ENCODE data around the gene FBLN5. TPM values are rescaled to one million over a fixed set of nuclear protein-coding genes. Genes with fewer than 3 reads are reported as not detected.

FBLN5 gene
- total RNA-seq, 4 donors from 2014 or later = 20.3 to 44.3 (median 37.2) TPM

- Histone ChIP-seq H3K4me1 (peaks cover 8% of the 10 kb centered on the region), H3K4me3 (peak overlapping the region; percentile 77), H3K27ac (peak overlapping the region; percentile 84), H3K9me3 (no peaks in the 10 kb centered on the region), H3K36me3 (no peaks in the 10 kb centered on the region), H3K27me3 (no peaks in the 10 kb centered on the region)
- TF ChIP-seq POLR2AphosphoS5 (IDR thresholded peaks at IDR 0.05) = no peak
- WGBS = 3% methylated on average over 30 of the region's 84 CpGs
- peak; percentile 93 to 96 for DNase-seq (ENCODE audit: low spot score in 2 of 2)
These were observed 111.3 kb downstream of the FBLN5 start for GRCh38 chr14:91835920-91836843.

DNA sequence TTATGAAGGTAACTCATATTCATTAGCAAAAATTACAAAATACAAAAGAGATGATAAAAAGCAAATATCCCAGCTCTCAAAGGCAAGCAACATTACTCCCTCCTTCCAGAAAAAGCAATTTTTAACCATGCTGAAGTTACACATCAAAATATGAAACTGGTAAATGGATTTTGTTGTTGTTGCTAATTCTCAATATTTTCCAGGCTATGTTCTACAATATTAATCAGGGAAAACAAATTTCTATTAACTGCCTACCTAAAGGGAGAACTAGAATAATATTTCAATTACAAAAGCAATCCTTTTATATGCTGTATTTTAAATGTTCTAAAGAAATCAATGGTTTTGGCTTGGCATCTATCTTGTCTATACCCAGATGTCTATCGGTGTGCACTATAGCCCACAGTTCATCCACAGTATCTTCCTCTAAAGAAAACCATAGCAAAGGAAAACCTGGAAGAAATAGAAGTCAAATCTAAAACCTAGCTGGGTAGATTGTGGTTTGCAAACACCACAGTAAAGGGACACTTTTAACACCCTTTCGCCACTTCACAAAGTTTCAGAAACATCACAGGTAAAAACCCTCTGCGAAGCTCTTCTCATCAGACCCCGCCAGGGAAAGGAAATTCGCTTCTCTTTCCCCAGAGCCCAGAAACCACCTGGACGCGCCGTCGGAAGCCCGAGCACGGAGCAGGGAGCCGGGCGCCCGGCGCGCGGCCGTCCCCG is 112.1 kb downstream of the FBLN5 start:
- Histone ChIP-seq H3K27ac (peak overlapping the region; percentile 84), H3K9me3 (no peaks in the 10 kb centered on the region), H3K36me3 (no peaks in the 10 kb centered on the region), H3K27me3 (no peaks in the 10 kb centered on the region), H3K4me1 (peaks cover 8% of the 10 kb centered on the region), H3K4me3 (peak overlapping the region; percentile 77)
- no peak for DNase-seq (ENCODE audit: low spot score in 2 of 2)
- 21% methylated on average over 8 of the region's 19 CpGs for WGBS
- TF ChIP-seq CTCF (IDR thresholded peaks at IDR 0.05) = no peak

GRCh38 chr14:91834571-91834970 is 112.9 kb downstream of the FBLN5 start:
- Histone ChIP-seq H3K27me3 (no peaks in the 10 kb centered on the region), H3K4me3 (peak overlapping the region; percentile 77), H3K4me1 (peaks cover 10% of the 10 kb centered on the region), H3K9me3 (no peaks in the 10 kb centered on the region), H3K36me3 (no peaks in the 10 kb centered on the region), H3K27ac (no peak overlapping the region)
- 82% methylated on average over 2 of the region's 2 CpGs for WGBS
- no peak for DNase-seq (ENCODE audit: low spot score in 2 of 2)
- TF ChIP-seq EP300 (IDR thresholded peaks at IDR 0.05) = no peak
- TF ChIP-seq CTCF (IDR thresholded peaks at IDR 0.05) = no peak
- no peak for TF ChIP-seq POLR2A (IDR thresholded peaks at IDR 0.05)
- no peak for TF ChIP-seq POLR2AphosphoS5 (IDR thresholded peaks at IDR 0.05)

- H3K4me1 ChIP-seq = peaks cover 8% of the 10 kb centered on the region
These were observed 116.2 kb downstream of the FBLN5 start for GRCh38 chr14:91831337-91831736.

DNA sequence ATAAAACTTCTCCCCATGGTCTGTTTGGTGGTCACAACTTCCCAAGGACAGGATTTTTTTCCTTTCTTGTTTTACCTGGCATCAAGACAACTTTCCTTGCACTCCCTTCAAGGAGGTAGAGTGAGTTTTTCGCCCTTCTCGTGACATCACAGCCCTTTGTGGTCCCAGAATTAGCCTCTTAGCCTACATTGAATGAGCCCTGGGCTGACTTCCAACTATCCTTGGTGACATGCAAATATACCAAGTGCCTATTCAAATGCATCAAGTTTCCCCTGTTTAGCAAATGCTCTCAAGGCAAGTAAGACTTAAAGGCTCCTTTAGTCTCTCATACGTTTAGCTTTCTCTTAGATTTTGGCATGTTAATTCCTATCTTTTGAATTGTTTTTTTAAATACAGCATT is 116.7 kb downstream of the FBLN5 start:
- no peaks in the 10 kb centered on the region for H3K27me3 ChIP-seq
- WGBS = 46% methylated on average over 3 of the region's 3 CpGs
- no peak for TF ChIP-seq EP300 (IDR thresholded peaks at IDR 0.05)
- TF ChIP-seq POLR2AphosphoS5 (IDR thresholded peaks at IDR 0.05) = no peak
- TF ChIP-seq POLR2A (IDR thresholded peaks at IDR 0.05) = no peak
- TF ChIP-seq CTCF (IDR thresholded peaks at IDR 0.05) = no peak
- no peak overlapping the region for H3K27ac ChIP-seq
- H3K4me3 ChIP-seq = no peak overlapping the region
- no peaks in the 10 kb centered on the region for H3K9me3 ChIP-seq
- peaks cover 8% of the 10 kb centered on the region for H3K4me1 ChIP-seq
- DNase-seq (ENCODE audit: low spot score in 2 of 2) = no peak
- no peaks in the 10 kb centered on the region for H3K36me3 ChIP-seq

More at GRCh38 chr14:91831337-91831736, 116.2 kb downstream of the FBLN5 start:
- Histone ChIP-seq H3K27me3 (no peaks in the 10 kb centered on the region), H3K4me3 (no peak overlapping the region), H3K9me3 (no peaks in the 10 kb centered on the region), H3K27ac (no peak overlapping the region), H3K36me3 (no peaks in the 10 kb centered on the region)
- TF ChIP-seq EP300 (IDR thresholded peaks at IDR 0.05) (no peak), POLR2A (IDR thresholded peaks at IDR 0.05) (no peak), CTCF (IDR thresholded peaks at IDR 0.05) (no peak), POLR2AphosphoS5 (IDR thresholded peaks at IDR 0.05) (no peak)
- 33% methylated on average over 1 of the region's 1 CpG for WGBS
- DNase-seq (ENCODE audit: low spot score in 2 of 2) = no peak
